Tibial artery (tissue), 4 donors: Measurements from ENCODE around the gene PHACTR1.

Experiments used
- DNase-seq, 2 donors: peaks; one replicate each; pipeline ENCODE4 v3.0.0-alpha.2; 2019
- H3K27ac ChIP-seq, 2 donors: fragments of 200-600 bp; sonication (generic) in 1 of 2; 1 replicate in 1 of 2; 2 replicates in 1 of 2; pipeline ENCODE4 v1.5.1; 2018 to 2019; ENCODE audit warnings: mild to moderate bottlenecking in 1 of 2
- H3K27me3 ChIP-seq, 2 donors: fragments of 200-600 bp; sonication (generic) in 1 of 2; one replicate each; pipeline versions ENCODE4 v1.5.1 to v1.6.0; 2016 to 2019
- H3K36me3 ChIP-seq, 3 donors: fragments of 200-600 bp; sonication (generic) in 2 of 3; one replicate each; pipeline ENCODE4 v1.5.1; 2016 to 2019; ENCODE audit warnings: mild to moderate bottlenecking in 2 of 3
- H3K4me1 ChIP-seq, 4 donors: fragments of 200-600 bp; sonication (generic) in 2 of 4; 1 replicate in 3 of 4; 2 replicates in 1 of 4; pipeline ENCODE4 v1.5.1; 2016 to 2019
- H3K4me3 ChIP-seq, 2 donors: fragments of 200-600 bp; sonication (generic) in 1 of 2; 1 replicate in 1 of 2; 2 replicates in 1 of 2; pipeline ENCODE4 v1.5.1; 2018 to 2019; ENCODE audit warnings: mild to moderate bottlenecking in 2 of 2
- H3K9me3 ChIP-seq, 3 donors: fragments of 200-600 bp; sonication (generic) in 1 of 3; one replicate each; pipeline ENCODE4 v1.5.1; 2016 to 2019
- CTCF ChIP-seq, 2 experiments: fragments of 200-600 bp in 1 of 2; fragments of 450-650 bp in 1 of 2; IDR thresholded peaks; one replicate each; pipeline ENCODE4 v1.5.1; 2017 to 2019; ENCODE audit warnings: antibody characterized with exemption in 2 of 2, mild to moderate bottlenecking in 1 of 2, moderate library complexity in 1 of 2
- intact Hi-C: fragments of 100-400 bp; cut with DNase I; formaldehyde crosslinking; loops from one replicate; pipeline ENCODE4 v1.15.0; 2023; ENCODE audit warnings: low total_unique reads

The PHACTR1 gene

GRCh38 chr6:13184089-13184468 lies 467.5 kb downstream of the PHACTR1 start:
- Histone ChIP-seq H3K27me3 (no peaks in the 10 kb centered on the region), H3K27ac (no peak overlapping the region), H3K4me1 (no peaks in the 10 kb centered on the region), H3K36me3 (peaks cover 20 to 30% (median 21%) of the 10 kb centered on the region in 3 donors), H3K9me3 (no peaks in the 10 kb centered on the region), H3K4me3 (no peak overlapping the region)
- intact Hi-C loops, result no loop called here
- TF ChIP-seq CTCF (IDR thresholded peaks at IDR 0.05), result no peak
- DNase-seq, result no peak

GRCh38 chr6:13184547-13184946 lies 468.0 kb downstream of the PHACTR1 start:
- intact Hi-C loops, result no loop called here
- Histone ChIP-seq H3K27me3 (no peaks in the 10 kb centered on the region), H3K4me3 (no peak overlapping the region), H3K4me1 (no peaks in the 10 kb centered on the region), H3K36me3 (peaks cover 20 to 30% (median 21%) of the 10 kb centered on the region in 3 donors), H3K27ac (no peak overlapping the region), H3K9me3 (no peaks in the 10 kb centered on the region)
- no peak for DNase-seq
- TF ChIP-seq CTCF (IDR thresholded peaks at IDR 0.05), result no peak

- intact Hi-C loops, result no loop called here
- Histone ChIP-seq H3K27me3 (no peaks in the 10 kb centered on the region), H3K4me1 (peaks cover 0 to 6% (median 0%) of the 10 kb centered on the region in 4 donors), H3K9me3 (no peaks in the 10 kb centered on the region), H3K36me3 (peaks cover 20 to 30% (median 21%) of the 10 kb centered on the region in 3 donors), H3K4me3 (no peak overlapping the region), H3K27ac (no peak overlapping the region)
- TF ChIP-seq CTCF (IDR thresholded peaks at IDR 0.05), result no peak
- no peak for DNase-seq
Observed at GRCh38 chr6:13186861-13187260, 470.3 kb downstream of the PHACTR1 start.

GRCh38 chr6:13187692-13188091 lies 471.1 kb downstream of the PHACTR1 start:
- Histone ChIP-seq H3K27me3 (no peaks in the 10 kb centered on the region), H3K4me3 (no peak overlapping the region), H3K4me1 (peaks cover 0 to 10% (median 2%) of the 10 kb centered on the region in 4 donors), H3K27ac (no peak overlapping the region), H3K36me3 (peaks cover 20 to 23% (median 21%) of the 10 kb centered on the region in 3 donors), H3K9me3 (no peaks in the 10 kb centered on the region)
- TF ChIP-seq CTCF (IDR thresholded peaks at IDR 0.05), result no peak
- intact Hi-C loops, result no loop called here
- DNase-seq, result no peak

- H3K27ac ChIP-seq, result no peak overlapping the region
- intact Hi-C loops, result no loop called here
Observed at GRCh38 chr6:13188306-13188705, 471.7 kb downstream of the PHACTR1 start.

More at GRCh38 chr6:13188306-13188705, 471.7 kb downstream of the PHACTR1 start:
- Histone ChIP-seq H3K36me3 (peaks cover 16 to 17% (median 16%) of the 10 kb centered on the region in 3 donors), H3K4me1 (peaks cover 0 to 10% (median 2%) of the 10 kb centered on the region in 4 donors), H3K27me3 (no peaks in the 10 kb centered on the region), H3K4me3 (no peak overlapping the region), H3K9me3 (no peaks in the 10 kb centered on the region)
- DNase-seq, result no peak
- no peak for TF ChIP-seq CTCF (IDR thresholded peaks at IDR 0.05)
